ENCODE data around the gene PPP1R3F.

GRCh38 chrX:49268702-49269009 is 937 bp upstream of the PPP1R3F start:
- no peak for TF ChIP-seq SREBF1 (IDR thresholded peaks at IDR 0.05; ENCODE audit: borderline replicate concordance, low read depth, low read length)
- no peak for TF ChIP-seq RERE (CRISPR knock-in tag; IDR thresholded peaks at IDR 0.05; ENCODE audit: borderline replicate concordance)
- TF ChIP-seq GATAD2B (IDR thresholded peaks at IDR 0.05; ENCODE audit: borderline replicate concordance): no peak
- TF ChIP-seq ELF4 (CRISPR knock-in tag; IDR thresholded peaks at IDR 0.05): no peak

All from K562 (cell line).